Measurements from ENCODE around the gene MOB2.
A peak's percentile ranks its signal among the peaks of the same experiment; 100 is the strongest.

Gene MOB2

GRCh38 chr11:1486054-1486825 lies at the start of gene MOB2:
TSS of gene MOB2 (minus strand) at chr11:1486779. CDS start at chr11:1486556, 223 bp downstream.
- DNase-seq, result peak; percentile 39

- no peak for DNase-seq
Observed at GRCh38 chr11:1534682-1535081, 48.1 kb upstream of the MOB2 start.

- no peak for DNase-seq
Observed at GRCh38 chr11:1534171-1534570, 47.6 kb upstream of the MOB2 start.

- DNase-seq, result no peak
Observed at GRCh38 chr11:1533342-1533725, 46.8 kb upstream of the MOB2 start.

GRCh38 chr11:1532606-1533341 lies 46.2 kb upstream of the MOB2 start:
- DNase-seq, result no peak

GRCh38 chr11:1532014-1532586 lies 45.5 kb upstream of the MOB2 start:
- no peak for DNase-seq

- no peak for DNase-seq
Observed at GRCh38 chr11:1531449-1532013, 45.0 kb upstream of the MOB2 start.

- no peak for DNase-seq
Observed at GRCh38 chr11:1530686-1531448, 44.3 kb upstream of the MOB2 start.

- DNase-seq, result no peak
Observed at GRCh38 chr11:1529774-1530173, 43.2 kb upstream of the MOB2 start.

- no peak for DNase-seq
Observed at GRCh38 chr11:1529286-1529685, 42.7 kb upstream of the MOB2 start.

GRCh38 chr11:1528710-1529109 lies 42.1 kb upstream of the MOB2 start:
- no peak for DNase-seq

GRCh38 chr11:1526785-1527184 lies 40.2 kb upstream of the MOB2 start:
- no peak for DNase-seq

GRCh38 chr11:1523779-1524178 lies 37.2 kb upstream of the MOB2 start:
- DNase-seq, result no peak

GRCh38 chr11:1523077-1523476 lies 36.5 kb upstream of the MOB2 start:
- DNase-seq, result no peak

- no peak for DNase-seq
Observed at GRCh38 chr11:1522081-1522424, 35.5 kb upstream of the MOB2 start.

GRCh38 chr11:1521382-1522080 lies 35.0 kb upstream of the MOB2 start:
- no peak for DNase-seq

- DNase-seq, result no peak
Observed at GRCh38 chr11:1520663-1521267, 34.2 kb upstream of the MOB2 start.

GRCh38 chr11:1520209-1520662 lies 33.7 kb upstream of the MOB2 start:
- DNase-seq, result no peak

- DNase-seq, result no peak
Observed at GRCh38 chr11:1519028-1520010, 32.7 kb upstream of the MOB2 start.

GRCh38 chr11:1518301-1518700 lies 31.7 kb upstream of the MOB2 start:
- no peak for DNase-seq
